GM21723 (cell line): ENCODE data around the gene DST.
"Not testable (repeated sequence)": the region's sequence is repeated elsewhere in the genome, so short reads cannot be mapped to it uniquely, and the experiment has no call there.

Experiments
- ATAC-seq: cut with Tn5 transposase; IDR thresholded peaks from one replicate; pipeline ENCODE4 v1.9.1; 2021; ENCODE audit warnings: mild to moderate bottlenecking, moderate library complexity; ENCODE audit not compliant: unreplicated experiment

Gene DST

GRCh38 chr6:56663344-56663743 is 20.7 kb upstream of the DST start:
- ATAC-seq = no peak

GRCh38 chr6:56661338-56661737 is 18.6 kb upstream of the DST start:
- ATAC-seq = not testable (repeated sequence)

- no peak for ATAC-seq
These were observed 17.7 kb upstream of the DST start for GRCh38 chr6:56660381-56660730.

GRCh38 chr6:56659721-56660380 is 17.2 kb upstream of the DST start:
- peak; percentile 71 for ATAC-seq

- no peak for ATAC-seq
These were observed 15.6 kb upstream of the DST start for GRCh38 chr6:56658326-56658725.

GRCh38 chr6:56657354-56657753 is 14.7 kb upstream of the DST start:
- ATAC-seq = no peak

GRCh38 chr6:56656466-56656865 is 13.8 kb upstream of the DST start:
- ATAC-seq = no peak

GRCh38 chr6:56655996-56656395 is 13.3 kb upstream of the DST start:
- no peak for ATAC-seq

GRCh38 chr6:56655249-56655648 is 12.6 kb upstream of the DST start:
- no peak for ATAC-seq

- ATAC-seq = no peak
These were observed 10.3 kb upstream of the DST start for GRCh38 chr6:56652994-56653393.

GRCh38 chr6:56652231-56652630 is 9.5 kb upstream of the DST start:
- ATAC-seq = no peak

GRCh38 chr6:56650191-56650590 is 7.5 kb upstream of the DST start:
- no peak for ATAC-seq

GRCh38 chr6:56649782-56650181 is 7.1 kb upstream of the DST start:
- ATAC-seq = no peak

GRCh38 chr6:56649053-56649769 is 6.5 kb upstream of the DST start:
- ATAC-seq = no peak

GRCh38 chr6:56647172-56647762 is 4.6 kb upstream of the DST start:
- no peak for ATAC-seq

GRCh38 chr6:56644366-56644765 is 1.7 kb upstream of the DST start:
- no peak for ATAC-seq

GRCh38 chr6:56643379-56644089 is 845 bp upstream of the DST start:
- no peak for ATAC-seq

- no peak for ATAC-seq
These were observed 2.3 kb downstream of the DST start for GRCh38 chr6:56640374-56640773.

- no peak for ATAC-seq
These were observed 3.9 kb downstream of the DST start for GRCh38 chr6:56638760-56639159.

GRCh38 chr6:56637640-56638039 is 5.0 kb downstream of the DST start:
- no peak for ATAC-seq

GRCh38 chr6:56628105-56628504 is 14.6 kb downstream of the DST start:
- no peak for ATAC-seq

GRCh38 chr6:56625356-56625755 is 17.3 kb downstream of the DST start:
- no peak for ATAC-seq
